ENCODE data around the gene GNGT1.

- TF ChIP-seq CTCF (IDR thresholded peaks at IDR 0.05) (no peak), POLR2A (IDR thresholded peaks at IDR 0.05) (no peak), POLR2AphosphoS5 (IDR thresholded peaks at IDR 0.05; ENCODE audit: insufficient read depth in 1 of 2, low read depth in 1 of 2) (peak in 1 of 2 donors; percentile 64)
Observed at GRCh38 chr7:93944673-93945072, 38.3 kb downstream of the GNGT1 start.
